CD4-positive, alpha-beta T cell treated with Interleukin-6 at 100 ng/mL for 8 hours (primary cell): ENCODE measurements around the gene SH3BGRL2.

ENCODE experiments used
- DNase-seq: peaks from one replicate; pipeline ENCODE4 v3.0.0-alpha.2; 2020; ENCODE audit warnings: mixed read lengths, low spot score

Gene SH3BGRL2

DNA sequence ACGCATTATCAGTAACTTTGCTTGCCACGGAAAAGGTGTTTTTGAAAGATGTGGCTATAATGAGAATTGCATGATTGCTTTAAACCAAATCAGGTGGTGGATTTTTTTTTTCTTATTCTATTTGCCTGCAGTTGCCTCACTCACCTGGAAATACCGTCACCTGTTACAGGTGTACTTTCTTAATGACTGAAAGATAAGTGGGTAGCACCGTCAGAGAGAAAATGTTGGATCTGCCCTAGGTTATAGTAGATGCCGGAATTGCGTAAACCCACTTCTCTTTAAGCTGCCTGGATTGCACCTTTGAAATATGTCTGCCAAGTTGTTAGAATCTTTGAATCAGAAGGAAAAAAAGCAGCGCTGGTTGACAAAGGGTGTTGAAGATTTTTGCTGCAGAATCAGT is 68.5 kb downstream of the SH3BGRL2 start:
- DNase-seq = no peak

DNA sequence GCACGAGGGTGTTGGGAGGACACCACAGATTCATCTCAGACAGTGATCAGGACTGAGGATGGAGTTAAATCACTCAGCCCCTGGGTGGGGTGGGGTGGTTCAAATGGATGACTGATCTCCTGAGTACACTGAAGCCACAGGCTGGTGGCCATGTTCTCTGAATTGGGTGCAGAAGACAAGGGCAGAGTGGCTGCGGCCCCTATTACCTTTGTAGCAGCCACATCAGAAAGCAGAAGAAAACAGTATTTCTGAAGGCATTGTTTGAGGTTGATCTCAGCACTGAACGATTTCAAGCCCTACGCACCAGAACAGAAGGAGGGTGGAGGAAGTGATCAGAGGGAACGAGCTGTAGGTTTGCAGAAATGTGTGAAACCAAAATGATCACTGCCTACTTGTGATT is 71.6 kb downstream of the SH3BGRL2 start:
- peak; percentile 10 for DNase-seq

DNA sequence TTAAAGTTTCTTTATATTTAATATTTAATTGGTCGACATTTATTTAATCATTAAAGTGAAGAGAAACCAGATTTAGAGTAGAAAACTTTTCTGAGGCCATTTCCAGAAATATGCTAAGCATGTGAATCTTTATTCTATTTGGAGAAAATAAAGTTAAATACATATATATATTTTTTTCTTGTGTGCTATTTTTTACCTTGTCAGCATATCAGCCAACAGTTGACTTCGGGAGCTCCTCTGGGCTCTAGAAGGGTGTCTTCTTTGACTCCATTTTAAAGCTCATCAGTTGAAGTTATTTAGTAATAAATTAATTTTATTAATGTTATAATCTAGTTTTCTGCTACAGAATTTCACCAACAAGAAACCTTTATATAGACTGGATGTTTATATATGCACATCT is 73.1 kb downstream of the SH3BGRL2 start:
- DNase-seq = no peak

DNA sequence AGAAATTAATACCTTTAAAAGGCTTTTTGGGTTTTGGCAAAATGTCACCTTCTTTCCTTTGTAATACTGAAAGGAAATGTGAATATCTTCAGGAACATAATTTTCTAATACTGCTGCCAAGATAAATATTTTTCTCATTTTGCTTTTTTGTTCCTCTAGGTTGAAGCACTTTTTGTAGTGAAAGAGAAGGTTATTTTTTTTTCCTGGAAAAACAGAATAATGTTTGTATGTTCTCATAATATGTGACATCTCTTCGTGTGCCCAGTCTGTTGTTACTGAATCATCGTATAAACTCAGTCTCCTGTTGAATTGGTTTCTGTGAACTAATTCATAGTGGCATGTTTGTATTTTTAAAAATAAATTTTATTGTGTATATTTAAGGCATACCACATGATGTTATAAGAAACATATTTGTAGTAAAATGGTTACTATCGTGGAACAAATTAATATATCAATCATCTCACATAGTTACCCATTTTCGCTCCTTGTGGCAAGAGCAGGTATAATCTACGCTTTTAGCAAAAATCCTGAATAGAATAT is 74.4 kb downstream of the SH3BGRL2 start:
- no peak for DNase-seq

DNA sequence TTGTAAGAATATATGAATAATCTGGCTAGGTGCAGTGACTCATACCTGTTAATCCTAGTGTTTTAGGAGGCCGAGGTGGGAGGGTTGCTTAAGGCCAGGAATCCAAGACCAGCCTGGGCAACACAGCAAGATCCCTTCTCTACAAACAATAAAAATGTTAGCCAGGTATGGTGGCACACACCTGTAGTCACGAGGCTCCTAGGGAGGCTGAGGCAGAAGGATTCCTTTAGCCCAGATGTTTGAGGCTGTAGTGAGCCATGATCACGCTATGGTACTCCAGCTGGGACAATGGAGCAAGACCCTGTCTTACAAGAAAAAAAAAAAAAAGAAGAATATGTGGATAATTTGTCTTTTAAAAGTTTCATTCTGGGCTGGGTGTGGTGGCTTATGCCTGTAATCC is 75.4 kb downstream of the SH3BGRL2 start:
- DNase-seq = no peak

DNA sequence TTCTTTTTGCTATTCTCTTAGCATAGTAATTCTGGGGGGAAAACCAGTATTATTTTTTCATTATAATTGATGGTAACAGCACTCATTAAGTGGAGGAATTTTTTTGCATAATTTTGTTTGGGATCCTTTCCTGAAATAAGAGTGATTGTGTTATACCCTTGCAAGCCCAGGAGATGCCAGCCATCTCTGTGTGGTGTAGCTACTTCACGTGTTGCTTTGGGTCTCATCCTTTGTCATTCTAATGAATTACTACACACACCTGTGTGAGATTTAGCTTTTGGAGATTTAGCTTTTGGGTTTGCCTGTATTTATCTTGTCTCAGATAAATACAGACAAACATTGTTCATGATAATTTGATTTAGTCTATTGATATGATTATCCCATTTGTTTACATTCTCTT is 76.5 kb downstream of the SH3BGRL2 start:
- DNase-seq = no peak

DNA sequence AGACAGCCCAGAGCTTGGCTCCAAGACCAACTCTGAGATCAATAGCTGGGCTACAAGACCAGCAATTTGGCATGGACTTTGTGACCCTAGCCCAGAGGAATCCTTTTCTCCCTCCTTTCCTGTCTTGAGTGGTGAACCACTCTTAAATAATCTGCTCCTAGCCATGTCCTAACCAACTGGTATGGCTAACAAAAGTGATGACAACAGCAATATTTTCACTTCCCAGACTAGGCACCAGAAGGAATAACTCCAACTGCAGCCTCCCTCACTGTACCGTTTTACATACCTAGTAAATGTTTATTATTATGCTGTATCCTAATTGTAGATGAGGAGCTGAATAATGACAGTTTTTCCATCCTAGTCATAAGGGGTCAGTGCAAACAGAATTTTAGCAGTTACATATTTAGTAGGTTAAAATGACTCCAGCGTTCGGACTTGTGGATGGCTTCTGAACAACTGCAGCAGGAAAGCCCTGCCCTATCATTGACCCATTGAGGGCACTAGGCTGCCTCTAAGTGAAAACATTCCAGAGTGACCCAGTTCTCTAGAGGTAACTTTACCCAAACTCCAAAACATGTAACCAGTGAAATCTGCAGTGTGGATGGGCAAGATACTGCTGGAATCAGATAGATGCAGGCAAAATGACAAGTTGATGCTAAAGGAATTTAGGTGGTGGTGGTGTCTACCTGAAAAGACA is 77.1 kb downstream of the SH3BGRL2 start:
- DNase-seq = no peak

DNA sequence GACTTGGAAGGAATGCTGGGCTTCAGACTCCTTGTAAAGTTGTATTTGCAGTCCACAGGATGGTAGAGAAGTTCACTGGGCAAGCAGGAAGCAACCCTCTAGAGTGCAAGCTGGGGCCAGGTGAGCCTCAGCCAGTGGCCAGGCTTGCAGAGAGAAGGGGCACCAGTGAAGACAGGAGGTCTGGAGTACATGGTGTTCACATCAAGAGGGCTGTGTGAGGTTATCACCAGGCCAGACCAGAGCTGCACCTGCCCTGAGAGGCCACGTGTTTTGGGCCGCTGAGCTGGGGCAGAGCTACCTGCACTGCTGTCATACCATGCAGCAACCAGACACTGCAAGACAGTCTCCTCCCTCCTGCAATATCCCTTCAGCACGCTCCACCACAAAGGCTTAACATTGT is 79.0 kb downstream of the SH3BGRL2 start:
- DNase-seq = no peak

DNA sequence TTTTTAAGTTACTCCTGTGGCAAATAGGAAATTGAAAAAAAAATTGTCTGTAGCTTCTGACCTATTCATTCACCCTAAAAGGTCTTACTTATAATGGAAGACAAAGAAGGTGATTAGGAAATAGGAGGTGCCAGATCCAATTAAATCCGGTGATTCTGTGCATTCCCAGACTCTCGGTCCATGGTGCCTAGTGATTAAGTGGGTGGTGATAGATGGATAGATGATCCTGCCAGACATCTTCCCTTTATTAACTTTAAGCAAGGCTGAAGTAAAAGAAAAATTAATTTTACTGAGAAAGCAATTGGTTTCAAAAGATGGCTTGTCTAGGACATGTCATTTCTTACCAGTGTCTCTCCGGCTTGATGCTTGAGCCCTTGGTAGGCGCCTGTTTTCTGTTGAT is 80.0 kb downstream of the SH3BGRL2 start:
- DNase-seq = no peak

DNA sequence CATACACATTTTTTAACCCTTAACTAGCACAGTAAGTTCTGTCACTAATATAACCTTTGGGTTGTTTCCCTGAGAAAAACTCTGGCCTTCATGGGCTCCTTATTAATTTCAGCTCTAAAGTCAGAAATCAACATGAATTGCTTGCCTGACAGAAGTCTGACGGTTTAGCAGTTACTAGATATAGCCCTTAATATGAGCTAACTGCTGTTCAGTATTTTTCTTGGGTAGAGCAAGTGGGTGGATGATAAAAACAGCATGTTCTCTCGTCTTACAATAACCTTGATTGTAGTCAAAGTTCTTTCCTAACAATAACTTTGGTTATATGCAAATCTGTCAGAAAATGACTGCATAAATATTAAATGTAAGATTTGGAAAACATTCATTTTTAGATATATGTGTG is 81.0 kb downstream of the SH3BGRL2 start:
- DNase-seq = no peak

DNA sequence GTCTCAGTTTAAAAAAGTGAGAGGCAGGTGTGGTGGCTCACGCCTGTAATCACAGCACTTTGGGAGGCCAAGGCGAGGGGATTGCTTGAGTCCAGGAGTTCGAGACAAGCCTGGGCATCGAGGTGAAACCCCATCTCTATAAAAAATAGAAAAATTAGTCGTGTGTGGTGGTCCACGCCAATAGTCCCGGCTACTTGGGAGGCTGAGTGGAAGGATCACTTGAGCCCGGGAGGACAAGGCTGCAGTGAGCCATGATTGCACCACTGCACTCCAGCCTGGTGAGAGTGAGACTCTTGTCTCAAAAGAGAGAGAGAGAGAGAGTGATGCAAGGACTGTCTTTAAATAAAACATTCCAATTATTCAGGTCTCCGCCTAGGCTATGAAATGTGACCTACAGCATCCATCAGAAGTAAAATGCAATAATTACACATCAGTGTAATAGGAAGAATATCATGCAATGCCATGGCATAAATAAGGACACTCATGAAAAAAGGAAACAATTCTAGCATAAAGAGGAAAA is 81.5 kb downstream of the SH3BGRL2 start:
- DNase-seq = no peak

DNA sequence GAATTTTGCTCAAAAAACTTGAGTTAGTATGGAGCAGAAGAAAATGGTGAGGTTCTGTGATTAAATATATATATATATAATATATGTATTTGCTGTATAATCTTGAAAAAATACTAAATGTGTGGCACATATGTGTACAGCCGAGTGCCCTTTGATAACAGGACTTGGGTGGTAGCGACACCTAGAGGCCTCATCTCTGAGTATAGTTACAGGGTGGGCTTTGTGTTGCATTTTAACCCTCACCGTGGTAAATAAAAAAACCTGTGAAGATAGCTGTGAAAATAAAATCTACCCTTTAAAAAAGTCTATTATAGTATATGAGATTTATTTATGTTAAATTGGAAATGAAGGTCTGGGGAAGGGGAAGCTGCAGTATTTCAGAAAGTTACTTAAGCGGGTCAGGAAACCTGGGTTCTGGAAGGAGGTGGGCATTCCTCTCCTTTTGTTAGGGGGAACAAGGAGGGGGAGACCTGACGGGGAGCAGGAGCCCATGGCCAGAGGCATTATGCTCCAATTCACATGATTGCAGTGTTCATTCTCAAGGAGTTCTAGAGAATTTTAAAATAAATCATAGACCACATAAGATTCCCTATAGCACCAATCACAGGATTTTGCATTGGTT is 82.7 kb downstream of the SH3BGRL2 start:
- peak; percentile 23 for DNase-seq

DNA sequence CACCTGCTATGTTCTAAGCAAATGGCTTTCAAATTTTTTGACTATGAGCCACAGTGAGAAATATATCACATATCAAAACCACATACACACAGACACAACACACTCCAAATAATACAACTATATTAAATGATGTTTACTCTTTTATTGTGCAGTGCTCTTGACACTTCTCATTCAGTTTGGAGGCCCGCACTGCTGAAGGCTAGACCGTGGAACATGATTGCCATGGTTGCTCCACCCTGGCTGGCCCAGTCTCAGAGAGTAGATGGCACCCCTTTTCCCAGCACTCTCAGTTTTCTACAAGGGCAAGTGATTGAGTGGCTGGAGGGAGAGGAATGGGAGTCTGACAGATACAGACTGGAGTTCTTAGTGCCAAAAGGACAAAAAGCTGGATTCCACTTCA is 86.9 kb downstream of the SH3BGRL2 start:
- no peak for DNase-seq

DNA sequence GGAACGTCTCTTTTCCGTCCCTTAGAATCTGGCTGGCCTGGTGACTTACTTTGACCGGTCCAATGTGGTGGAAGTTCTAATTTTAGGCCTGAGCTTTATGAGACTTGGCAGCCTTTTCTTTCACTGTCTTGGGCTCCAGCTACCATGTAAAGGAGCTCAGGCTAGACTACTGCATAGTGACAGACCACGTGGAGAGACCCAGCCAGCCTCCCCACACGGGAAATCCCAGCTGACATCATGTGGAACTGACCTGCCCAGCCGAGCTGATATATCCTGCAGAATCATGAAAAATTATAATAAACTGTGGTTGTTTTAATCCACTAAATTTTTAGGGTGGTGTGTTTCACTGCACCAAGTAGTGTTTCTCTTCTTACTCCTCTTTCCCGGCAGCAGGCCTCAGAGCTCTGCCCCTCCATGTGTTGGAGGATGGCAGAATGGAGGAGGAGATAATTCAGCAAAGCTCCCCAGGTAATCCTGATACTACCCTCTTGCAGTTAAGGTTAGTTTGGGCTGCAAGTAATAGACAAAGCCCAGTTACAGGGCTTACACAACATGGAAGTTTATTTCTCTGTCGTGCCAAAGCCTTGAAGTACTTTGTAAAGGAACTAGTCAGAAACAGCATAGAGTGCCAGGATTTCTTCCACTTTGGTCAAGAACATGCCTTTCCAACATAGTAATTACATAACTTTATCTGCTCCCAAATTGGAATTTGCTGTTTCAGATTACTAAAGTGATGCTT is 87.5 kb downstream of the SH3BGRL2 start:
- DNase-seq = no peak

DNA sequence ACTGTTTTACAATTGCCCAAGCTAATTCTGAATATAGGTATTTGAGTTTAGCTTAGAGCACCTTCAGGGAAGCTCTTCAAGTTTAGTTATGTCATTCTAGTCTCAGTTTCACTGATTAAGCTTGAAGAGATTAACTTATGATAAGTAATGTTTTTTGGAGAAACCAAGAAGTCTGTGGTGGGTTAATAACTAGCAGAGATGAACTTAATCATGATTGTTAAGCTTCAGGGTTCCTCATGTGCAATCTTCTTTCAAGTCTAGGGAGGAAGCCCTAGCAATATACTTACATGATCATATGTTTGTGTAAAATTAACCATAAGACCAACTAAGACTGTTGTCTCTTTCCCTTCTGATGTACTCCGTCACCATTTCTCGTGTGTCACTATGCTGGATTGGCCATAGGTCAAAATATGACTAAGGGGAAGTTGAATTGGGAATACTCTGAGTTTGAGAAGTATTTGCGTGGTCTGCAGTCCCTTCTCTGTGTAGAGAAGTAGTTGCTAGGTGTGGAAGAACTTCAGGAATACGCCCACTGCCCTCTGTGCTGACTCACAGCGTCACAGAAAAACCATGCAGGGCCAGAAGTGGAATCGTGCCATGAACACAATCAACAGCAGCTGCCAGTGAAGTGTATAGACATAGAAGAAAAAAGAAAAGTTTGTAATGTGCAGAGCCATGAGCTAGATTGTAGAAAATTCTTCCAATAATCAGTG is 88.3 kb downstream of the SH3BGRL2 start:
- no peak for DNase-seq

DNA sequence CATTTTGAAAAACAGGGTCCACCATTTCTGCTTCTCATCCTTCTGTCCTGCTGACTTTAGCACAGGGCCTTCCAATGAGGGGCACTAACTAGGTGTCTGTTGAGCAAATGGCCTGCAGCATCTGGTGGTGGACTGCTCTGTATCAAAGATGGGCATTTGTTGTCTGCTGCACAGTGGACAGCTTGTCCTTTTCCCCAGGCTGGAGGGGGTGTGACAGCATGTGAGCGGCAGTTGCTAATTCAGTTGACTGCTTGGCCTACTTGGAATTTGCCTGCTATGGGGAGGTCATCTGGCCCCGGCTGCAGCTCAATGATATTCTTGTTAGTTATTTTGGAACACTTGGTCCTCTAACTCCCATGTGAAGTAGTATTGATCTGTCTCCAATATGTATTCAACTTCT is 93.7 kb downstream of the SH3BGRL2 start:
- DNase-seq = no peak

DNA sequence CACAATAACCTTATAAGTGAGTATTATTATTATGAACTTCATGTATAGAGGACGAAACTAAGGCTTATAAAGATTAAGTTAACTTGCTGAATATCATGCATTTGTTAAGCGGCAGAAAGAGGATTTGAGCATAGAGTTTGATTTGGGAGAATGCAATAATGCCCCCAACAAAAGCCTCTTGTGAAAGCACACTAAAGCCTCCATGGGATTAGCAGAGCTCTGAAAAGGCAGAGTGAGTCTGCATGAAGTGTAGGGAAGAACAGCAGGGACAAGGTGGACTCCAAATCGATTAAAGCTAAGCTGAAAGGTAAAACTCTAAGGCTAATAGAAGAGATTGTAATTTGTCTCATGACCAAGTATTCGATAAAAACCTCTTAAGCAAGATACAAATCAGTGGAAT is 100.3 kb downstream of the SH3BGRL2 start:
- no peak for DNase-seq

DNA sequence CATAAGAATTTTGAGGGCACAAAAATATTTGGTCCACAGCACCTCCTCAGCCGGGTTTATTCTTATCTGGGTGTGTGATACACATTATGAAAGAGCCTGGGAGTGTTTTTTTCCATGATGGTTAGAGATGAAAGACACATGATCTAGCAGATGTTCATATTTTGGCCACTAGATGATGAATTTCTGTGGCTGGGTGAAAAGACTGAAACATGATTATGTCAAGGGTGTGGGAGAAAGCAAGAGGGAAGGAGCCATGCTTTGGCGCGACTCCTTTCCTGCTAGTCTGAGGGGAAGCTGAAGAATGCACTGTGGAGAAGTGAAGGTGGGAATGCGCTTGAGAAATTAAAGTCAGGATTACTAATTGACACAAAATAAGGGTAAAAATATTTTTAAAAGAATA is 102.3 kb downstream of the SH3BGRL2 start:
- no peak for DNase-seq

DNA sequence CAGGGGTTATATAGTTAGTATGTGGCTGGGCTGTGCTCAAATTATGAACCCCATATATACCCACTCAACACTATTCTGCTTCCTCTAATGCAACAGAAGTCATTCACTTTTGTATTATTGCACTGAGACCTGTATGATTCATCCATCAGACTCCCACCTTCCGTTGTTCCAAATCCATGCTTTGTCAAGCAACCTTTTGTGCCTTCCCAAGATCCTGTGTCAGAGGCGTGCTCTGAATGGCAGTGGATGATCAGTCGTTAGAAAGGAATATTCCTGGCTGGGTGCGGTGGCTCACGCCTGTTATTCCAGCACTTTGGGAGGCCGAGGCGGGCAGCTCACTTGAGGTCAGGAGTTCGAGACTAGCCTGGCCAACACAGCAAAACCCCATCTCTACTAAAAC is 103.2 kb downstream of the SH3BGRL2 start:
- no peak for DNase-seq

DNA sequence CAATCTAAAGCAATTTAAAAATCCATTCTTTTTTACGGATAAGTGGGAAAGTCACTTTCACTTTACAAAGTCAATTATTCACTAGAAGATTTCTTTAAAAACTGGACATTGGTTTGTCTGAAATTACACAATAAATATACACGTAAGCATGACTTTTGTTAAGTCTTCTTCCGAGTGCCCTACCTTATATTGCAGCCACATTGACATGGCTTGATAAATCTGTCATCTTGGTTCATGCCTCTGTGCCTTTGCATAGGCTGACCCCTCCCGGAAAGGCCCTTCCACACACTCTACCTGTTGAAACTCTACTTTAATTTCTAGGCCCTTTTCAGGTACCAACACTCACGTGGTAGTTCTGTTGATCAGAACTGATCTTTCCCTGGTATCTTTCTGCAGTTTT is 104.1 kb downstream of the SH3BGRL2 start:
- DNase-seq = no peak

DNA sequence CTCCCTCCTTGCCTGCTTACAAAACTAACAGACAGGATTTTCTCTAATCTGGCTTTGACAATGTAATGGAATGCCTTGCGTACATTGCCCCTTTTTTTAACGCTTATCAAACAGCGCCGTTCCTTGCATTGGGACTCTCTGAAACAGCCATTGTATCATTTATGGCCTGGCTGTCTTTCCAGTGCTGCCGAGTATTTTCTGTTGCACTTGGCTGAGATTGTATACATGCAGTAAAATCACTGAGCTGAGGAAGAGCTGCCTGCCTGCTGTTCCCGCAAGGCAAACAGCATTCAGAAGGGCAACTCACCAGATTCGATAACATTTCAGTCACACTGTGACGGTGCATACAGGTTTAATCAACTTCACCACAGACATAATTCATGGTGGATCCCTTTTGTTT is 106.0 kb downstream of the SH3BGRL2 start:
- DNase-seq = no peak

DNA sequence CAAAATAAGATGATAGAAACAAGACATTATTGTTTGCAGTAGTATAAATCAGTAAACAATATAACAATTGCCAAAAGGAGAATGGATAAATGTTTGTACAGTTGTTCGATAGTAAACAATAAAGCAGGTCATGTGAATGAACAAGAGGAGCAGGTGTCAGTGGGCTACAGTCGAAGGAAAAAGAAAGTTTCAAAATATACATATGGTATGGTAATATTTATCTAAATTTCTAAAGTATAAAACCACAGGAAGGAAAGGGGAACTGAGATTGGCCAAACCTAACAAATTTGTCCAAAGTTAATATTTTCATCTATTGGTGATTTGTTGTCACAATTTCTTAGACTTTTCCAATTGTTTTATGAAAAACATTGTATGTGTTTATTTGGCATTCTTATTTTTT is 110.9 kb downstream of the SH3BGRL2 start:
- DNase-seq = no peak
